ENCODE measurements around the gene MXRA8.

GRCh38 chr1:1356166-1356795 lies 2.1 kb downstream of the MXRA8 start:
- TF ChIP-seq POLR2A (IDR thresholded peaks at IDR 0.05) (no peak), CTCF (IDR thresholded peaks at IDR 0.05) (no peak), EP300 (IDR thresholded peaks at IDR 0.05) (no peak)

Measured in ovary (tissue), 3 donors.